ENCODE data around the gene MYBBP1A.

- no peak for TF ChIP-seq POLR2A (IDR thresholded peaks at IDR 0.05; ENCODE audit: extremely low read depth, insufficient read length)
- TF ChIP-seq, protein P1, sequence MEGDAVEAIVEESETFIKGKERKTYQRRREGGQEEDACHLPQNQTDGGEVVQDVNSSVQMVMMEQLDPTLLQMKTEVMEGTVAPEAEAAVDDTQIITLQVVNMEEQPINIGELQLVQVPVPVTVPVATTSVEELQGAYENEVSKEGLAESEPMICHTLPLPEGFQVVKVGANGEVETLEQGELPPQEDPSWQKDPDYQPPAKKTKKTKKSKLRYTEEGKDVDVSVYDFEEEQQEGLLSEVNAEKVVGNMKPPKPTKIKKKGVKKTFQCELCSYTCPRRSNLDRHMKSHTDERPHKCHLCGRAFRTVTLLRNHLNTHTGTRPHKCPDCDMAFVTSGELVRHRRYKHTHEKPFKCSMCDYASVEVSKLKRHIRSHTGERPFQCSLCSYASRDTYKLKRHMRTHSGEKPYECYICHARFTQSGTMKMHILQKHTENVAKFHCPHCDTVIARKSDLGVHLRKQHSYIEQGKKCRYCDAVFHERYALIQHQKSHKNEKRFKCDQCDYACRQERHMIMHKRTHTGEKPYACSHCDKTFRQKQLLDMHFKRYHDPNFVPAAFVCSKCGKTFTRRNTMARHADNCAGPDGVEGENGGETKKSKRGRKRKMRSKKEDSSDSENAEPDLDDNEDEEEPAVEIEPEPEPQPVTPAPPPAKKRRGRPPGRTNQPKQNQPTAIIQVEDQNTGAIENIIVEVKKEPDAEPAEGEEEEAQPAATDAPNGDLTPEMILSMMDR (IDR thresholded peaks at IDR 0.05; ENCODE audit: low read depth, low read length), result no peak
Measured at GRCh38 chr17:4584101-4584916, 29.1 kb upstream of the MYBBP1A start, which contains the start of gene SMTNL2.

All from NB4 (cell line).